COLO668 (cell line): ENCODE data around the gene CTLA4.

Experiments
- DNase-seq: peaks from one replicate; lab custom pipeline; 2025; ENCODE audit not compliant: unreplicated experiment; lab: John Stamatoyannopoulos, UW

The CTLA4 gene

GRCh38 chr2:203889944-203890343 lies 22.4 kb downstream of the CTLA4 start:
- no peak for DNase-seq

- DNase-seq = no peak
Observed at GRCh38 chr2:203890733-203891132, 23.2 kb downstream of the CTLA4 start.

- no peak for DNase-seq
Observed at GRCh38 chr2:203891474-203891873, 23.9 kb downstream of the CTLA4 start.

DNA sequence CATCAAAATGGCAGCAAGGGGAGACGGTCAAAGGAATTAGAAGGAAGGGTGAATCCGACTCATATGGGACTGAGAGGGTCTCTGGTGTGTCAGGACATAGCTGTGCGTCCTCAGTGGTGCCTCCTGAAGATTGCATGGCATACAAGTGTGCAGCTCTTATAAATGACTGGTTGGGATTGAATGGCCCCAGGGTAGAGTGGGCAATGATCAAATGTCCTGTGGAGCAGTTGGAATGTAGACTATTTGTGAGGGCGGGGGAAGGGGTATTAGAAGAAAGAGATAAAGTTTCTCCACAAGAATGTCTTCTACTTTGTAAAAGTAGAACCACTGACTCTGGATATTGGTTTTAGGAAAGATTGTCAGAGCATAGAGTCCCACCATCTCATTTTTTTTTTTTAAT lies 24.6 kb downstream of the CTLA4 start:
- no peak for DNase-seq

DNA sequence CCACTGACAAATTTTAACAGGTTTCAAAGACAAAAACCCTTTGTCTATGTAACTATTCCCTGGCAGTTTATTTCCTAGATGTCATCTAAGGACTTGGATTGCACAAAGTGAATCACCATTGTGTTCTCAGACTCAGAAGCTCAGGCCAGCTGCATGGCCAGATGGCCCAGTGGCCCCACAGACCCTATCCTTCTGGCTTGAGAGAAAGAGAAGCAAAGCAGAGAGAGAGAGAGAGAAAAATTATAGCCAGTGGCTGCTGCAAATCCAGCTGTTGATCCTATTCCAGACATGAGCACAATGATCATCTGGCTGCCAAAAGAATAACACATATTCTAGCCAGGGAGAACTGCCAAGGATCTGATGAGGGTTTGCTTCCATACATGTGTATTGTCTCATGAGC lies 25.8 kb downstream of the CTLA4 start:
- no peak for DNase-seq

- DNase-seq = no peak
Observed at GRCh38 chr2:203893840-203894239, 26.3 kb downstream of the CTLA4 start.

- DNase-seq = no peak
Observed at GRCh38 chr2:203894262-203894661, 26.7 kb downstream of the CTLA4 start.

- no peak for DNase-seq
Observed at GRCh38 chr2:203897544-203897943, 30.0 kb downstream of the CTLA4 start.

DNA sequence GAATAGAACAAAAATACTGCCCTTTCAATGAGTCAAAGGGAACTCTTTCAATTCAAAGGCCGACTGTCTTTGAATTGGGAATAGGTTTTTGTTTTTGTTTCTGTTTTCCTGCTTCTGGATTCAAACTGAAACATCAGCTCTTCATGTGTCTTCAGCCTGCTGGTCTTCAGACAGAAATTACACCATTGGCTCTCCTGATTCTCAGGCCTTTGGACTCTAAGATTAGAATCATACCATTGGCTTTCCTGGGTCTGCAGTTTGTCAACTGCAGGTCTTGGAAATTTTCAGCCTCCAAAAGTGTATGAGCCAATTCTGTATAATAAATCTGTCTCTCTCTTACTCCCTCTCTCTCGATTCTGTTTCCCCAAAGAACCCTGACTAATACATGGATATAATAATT lies 31.1 kb downstream of the CTLA4 start:
- no peak for DNase-seq

DNA sequence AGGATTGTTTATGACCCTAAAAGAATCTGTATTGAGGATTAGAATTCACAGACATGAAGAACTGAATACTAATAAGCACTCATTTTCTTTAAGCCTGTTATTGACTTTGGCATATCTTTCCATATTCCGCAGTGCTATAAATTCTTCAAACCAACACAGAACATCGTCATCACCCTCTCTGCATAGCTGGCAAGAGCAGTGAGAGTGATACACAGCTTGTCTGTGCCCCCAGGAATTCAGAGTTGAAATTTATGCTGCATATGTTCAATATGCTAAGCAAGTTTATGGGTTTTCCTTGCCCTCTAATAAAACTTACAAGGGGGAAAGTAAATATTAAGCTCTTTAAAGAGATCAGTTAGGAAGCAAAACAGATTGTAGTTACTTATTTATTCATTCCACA lies 32.7 kb downstream of the CTLA4 start:
- DNase-seq = no peak

DNA sequence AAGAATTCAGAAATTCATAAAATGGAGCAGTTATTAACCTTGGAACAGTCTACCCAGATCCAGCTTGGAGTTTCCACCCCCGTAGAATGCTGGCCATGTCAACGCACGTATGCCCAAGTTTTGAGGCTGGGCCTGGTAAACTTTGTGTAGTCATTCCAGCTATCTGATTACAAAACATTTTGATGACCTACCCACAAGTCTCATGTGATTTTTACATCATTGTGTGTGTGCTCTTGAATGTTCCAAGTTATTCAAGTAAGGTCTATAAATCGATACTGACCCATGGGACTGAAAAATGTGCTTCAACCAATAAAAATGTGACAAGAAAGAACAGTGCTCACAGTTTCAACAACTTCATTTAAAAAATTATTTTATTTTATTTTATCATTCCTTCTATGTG lies 36.5 kb downstream of the CTLA4 start:
- DNase-seq = no peak

DNA sequence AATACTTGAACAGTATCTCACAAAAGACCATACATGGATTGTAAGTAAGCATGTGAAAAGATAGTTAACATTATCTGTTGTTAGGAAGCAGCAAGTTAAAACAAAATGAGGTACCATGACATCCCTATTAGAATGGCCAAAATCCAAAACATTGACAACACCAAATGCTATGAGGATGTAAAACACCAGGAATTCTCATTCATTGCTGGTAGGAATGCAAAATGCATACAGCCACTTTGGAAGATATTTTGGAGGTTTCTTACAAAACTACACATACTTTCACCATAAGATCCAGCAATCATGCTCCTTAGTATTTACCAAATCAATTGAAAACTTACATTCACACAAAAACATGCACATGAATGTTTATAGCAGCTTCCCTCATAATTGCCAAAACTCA lies 38.1 kb downstream of the CTLA4 start:
- DNase-seq = no peak

- no peak for DNase-seq
Observed at GRCh38 chr2:203908066-203908796, 40.7 kb downstream of the CTLA4 start.

DNA sequence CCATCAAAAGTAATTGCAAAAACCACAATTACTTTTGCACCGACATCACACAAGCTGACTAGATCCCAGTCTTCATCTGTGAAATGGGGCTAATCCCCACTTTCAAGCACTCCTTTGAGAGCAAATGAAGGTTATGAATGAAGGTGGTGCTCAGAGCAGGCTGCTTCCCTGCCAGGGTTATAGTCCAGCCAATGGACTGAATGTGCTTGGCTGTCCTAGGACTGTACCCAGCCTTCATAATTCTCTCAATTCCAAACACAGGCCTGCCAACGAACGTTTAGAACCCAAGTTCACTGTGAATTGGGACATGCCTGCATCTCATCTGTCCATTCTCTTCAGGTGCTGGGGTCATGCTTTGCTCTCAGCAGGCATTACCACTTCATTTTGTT lies 41.2 kb downstream of the CTLA4 start:
- DNase-seq = no peak

- no peak for DNase-seq
Observed at GRCh38 chr2:203909261-203909967, 41.8 kb downstream of the CTLA4 start.

- no peak for DNase-seq
Observed at GRCh38 chr2:203909974-203910373, 42.4 kb downstream of the CTLA4 start.

DNA sequence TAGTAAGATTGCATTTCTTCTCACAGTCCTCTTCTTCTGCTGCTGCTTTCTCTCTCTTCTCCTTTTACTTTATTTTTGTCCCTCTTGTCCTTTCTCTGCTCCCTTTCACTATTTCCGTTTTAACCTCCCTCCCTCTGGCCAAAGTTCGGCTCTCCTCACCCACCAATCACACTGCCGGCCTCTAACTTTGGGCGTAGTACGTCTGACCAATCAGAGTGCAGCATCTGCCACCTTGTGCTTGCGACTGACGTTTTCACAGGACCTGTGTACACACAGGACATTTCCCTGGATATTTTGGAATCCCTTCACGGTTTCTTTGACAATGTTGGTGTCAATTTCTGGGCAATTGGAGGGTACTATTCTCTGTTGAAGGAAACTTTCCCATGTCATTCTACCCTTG lies 46.4 kb downstream of the CTLA4 start:
- no peak for DNase-seq

GRCh38 chr2:203914546-203915182 lies 47.1 kb downstream of the CTLA4 start:
- no peak for DNase-seq

GRCh38 chr2:203915256-203915655 lies 47.7 kb downstream of the CTLA4 start:
- DNase-seq = no peak

- DNase-seq = no peak
Observed at GRCh38 chr2:203916756-203917155, 49.2 kb downstream of the CTLA4 start.

GRCh38 chr2:203918264-203918663 lies 50.7 kb downstream of the CTLA4 start:
- DNase-seq = no peak

DNA sequence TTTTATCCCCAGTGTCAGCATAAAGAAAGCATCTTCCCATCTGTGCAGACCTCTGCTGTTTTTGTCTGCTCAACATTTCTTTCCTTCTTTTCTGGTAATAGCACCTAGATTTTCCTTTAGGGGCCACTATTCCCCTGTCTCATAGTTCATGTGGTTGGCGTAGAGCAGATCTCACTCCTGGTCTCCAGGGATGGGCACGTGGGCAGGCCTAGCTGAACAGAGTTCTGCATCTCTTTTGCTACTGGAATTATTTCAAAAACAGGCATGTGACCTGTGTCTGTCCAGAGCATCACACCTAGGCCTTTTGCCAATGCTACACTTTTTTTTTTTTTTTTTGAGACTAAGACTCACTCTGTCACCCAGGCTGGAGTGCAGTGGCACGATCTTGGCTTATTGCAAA lies 51.3 kb downstream of the CTLA4 start:
- DNase-seq = no peak
